Heart left ventricle (tissue), 13 donors: ENCODE results near the gene CYP21A2.
"Not testable (repeated sequence)": the region's sequence is repeated elsewhere in the genome, so short reads cannot be mapped to it uniquely, and the experiment has no call there.

Experiments
- CTCF ChIP-seq, 12 donors: fragments of 200-600 bp; sonication (generic) in 4 of 12; IDR thresholded peaks; one replicate each; pipeline versions ENCODE4 v1.5.0 to v1.8.0; 2018 to 2022; ENCODE audit warnings: antibody characterized with exemption in 12 of 12, mild to moderate bottlenecking in 5 of 12
- POLR2A ChIP-seq, 2 donors: fragments of 450-650 bp; IDR thresholded peaks; one replicate each; pipeline ENCODE4 v1.6.1; 2017; ENCODE audit warnings: antibody characterized with exemption in 2 of 2, mild to moderate bottlenecking in 2 of 2, moderate library complexity in 2 of 2
- donor health status: ischemic (EF 13 %, LVEDD 7.1; RV severe dilation, severe dysfunction).
- donor health status: DM: no; HTN: yes; CAD: no.
- donor health status: DM: no; HTN: no; CAD: no.
- donor health status: ischemic (EF 25% LVEDD 6.9; RV normal size, moderate dysfunction).
- donor health status: ischemic (EF 25% LVEDD 5.7; RV mildly dilated, moderate dysfunction).
- donor health status: ischemic (EF 35%, LVEDD 5.7; RV mildly dilated, moderate dysfunction).
- donor health status: nonischemic (EF 11% LVEDD 7.7; RV severe dilation, severe dysfunction).
- donor health status: DM: yes; HTN: yes; CAD: no.
- donor health status: PGD.
- donor health status: ischemic (EF 29% LVEDD 5.4; RV normal size, mild dysfunction).
- donor health status: nonischemic (EF 23%, LVEDD 6.1; RV moderate dilation, normal function).

GRCh38 chr6:32040299-32041049 lies 2.3 kb downstream of the CYP21A2 start:
- not testable (repeated sequence) for TF ChIP-seq POLR2A, CTCF (IDR thresholded peaks at IDR 0.05)
